H9 (cell line): ENCODE results near the gene RABIF. TPM values are rescaled to one million over a fixed set of nuclear protein-coding genes. Genes with fewer than 3 reads are reported as not detected.

Experiments
- DNase-seq: peaks from one replicate; pipeline ENCODE4 v3.0.0-alpha.2; 2017
- H2AFZ ChIP-seq: one replicate; pipeline ENCODE4 v1.6.1; 2013; ENCODE audit warnings: mild to moderate bottlenecking, low read length, control low read depth, moderate library complexity
- H2AK5ac ChIP-seq: 2 replicates; pipeline ENCODE4 v1.6.1; 2013; ENCODE audit warnings: low read length, control low read depth, mixed read lengths; ENCODE audit not compliant: insufficient read length
- H2BK120ac ChIP-seq: one replicate; pipeline ENCODE4 v1.6.1; 2013; ENCODE audit warnings: low read depth, mild to moderate bottlenecking, low read length, control low read depth, inconsistent platforms; ENCODE audit not compliant: poor library complexity, severe bottlenecking
- H2BK12ac ChIP-seq: 2 replicates; pipeline ENCODE4 v1.6.1; 2013; ENCODE audit warnings: low read length, control low read depth, mixed read lengths, low read depth; ENCODE audit not compliant: insufficient read length
- H2BK15ac ChIP-seq: 2 replicates; pipeline ENCODE4 v1.6.1; 2013; ENCODE audit warnings: low read depth, low read length, control low read depth
- H2BK20ac ChIP-seq: one replicate; pipeline ENCODE4 v1.6.1; 2013; ENCODE audit warnings: low read depth, mild to moderate bottlenecking, low read length, control low read depth, inconsistent platforms; ENCODE audit not compliant: poor library complexity, severe bottlenecking
- H2BK5ac ChIP-seq: 2 replicates; pipeline ENCODE4 v1.6.1; 2013; ENCODE audit warnings: low read length, control low read depth, mixed read lengths; ENCODE audit not compliant: insufficient read length
- H3K14ac ChIP-seq: 2 replicates; pipeline ENCODE4 v1.6.1; 2013; ENCODE audit warnings: low read length, control low read depth; ENCODE audit not compliant: insufficient read depth
- H3K18ac ChIP-seq: 2 replicates; pipeline ENCODE4 v1.6.1; 2013; ENCODE audit warnings: low read depth, mild to moderate bottlenecking, mixed read lengths, low read length, control low read depth; ENCODE audit not compliant: insufficient read length
- H3K23ac ChIP-seq: 2 replicates; pipeline ENCODE4 v1.6.1; 2013; ENCODE audit warnings: low read length, control low read depth, mixed read lengths, low read depth; ENCODE audit not compliant: insufficient read length
- H3K23me2 ChIP-seq: 2 replicates; pipeline ENCODE4 v1.6.1; 2013; ENCODE audit warnings: low read depth, mild to moderate bottlenecking, mixed read lengths, low read length, control low read depth; ENCODE audit not compliant: insufficient read length, poor library complexity, severe bottlenecking
- H3K27ac ChIP-seq: 2 replicates; pipeline ENCODE4 v1.5.1; 2013; ENCODE audit warnings: low read length, control low read depth, mixed read lengths, low read depth; ENCODE audit not compliant: insufficient read length
- H3K27me3 ChIP-seq: 2 replicates; pipeline ENCODE4 v1.6.1; 2013; ENCODE audit warnings: low read length, control low read depth, inconsistent platforms; ENCODE audit not compliant: insufficient read depth
- H3K4ac ChIP-seq: 2 replicates; pipeline ENCODE4 v1.6.1; 2013; ENCODE audit warnings: low read depth, mild to moderate bottlenecking, control low read depth, inconsistent platforms, low read length, moderate library complexity
- H3K4me1 ChIP-seq: 2 replicates; pipeline ENCODE4 v1.6.1; 2013; ENCODE audit warnings: low read length, control low read depth, inconsistent platforms; ENCODE audit not compliant: insufficient read depth
- H3K4me2 ChIP-seq: 2 replicates; pipeline ENCODE4 v1.6.1; 2013; ENCODE audit warnings: low read length, control low read depth, mixed read lengths; ENCODE audit not compliant: insufficient read length, insufficient read depth
- H3K56ac ChIP-seq: 2 replicates; pipeline ENCODE4 v1.6.1; 2013; ENCODE audit warnings: low read depth, mild to moderate bottlenecking, mixed read lengths, low read length, control low read depth; ENCODE audit not compliant: insufficient read length
- H3K79me1 ChIP-seq: 2 replicates; pipeline ENCODE4 v1.6.1; 2013; ENCODE audit warnings: low read depth, mild to moderate bottlenecking, moderate library complexity, low read length, control low read depth, inconsistent platforms; ENCODE audit not compliant: insufficient read depth, poor library complexity, severe bottlenecking
- H3K79me2 ChIP-seq: 2 replicates; pipeline ENCODE4 v1.6.1; 2013; ENCODE audit warnings: low read length, control low read depth, inconsistent platforms; ENCODE audit not compliant: insufficient read depth
- H3K9ac ChIP-seq: 2 replicates; pipeline ENCODE4 v1.6.1; 2013; ENCODE audit warnings: low read length, control low read depth, mixed read lengths; ENCODE audit not compliant: insufficient read length; ENCODE audit errors: extremely low read depth
- H3K9me3 ChIP-seq: one replicate; pipeline ENCODE4 v1.6.1; 2013; ENCODE audit warnings: low read depth, low read length, inconsistent platforms; ENCODE audit not compliant: control insufficient read depth
- H3T11ph ChIP-seq: one replicate; pipeline ENCODE4 v1.6.1; 2013; ENCODE audit warnings: mild to moderate bottlenecking, low read length, control low read depth, inconsistent platforms
- H4K20me1 ChIP-seq: one replicate; pipeline ENCODE4 v1.6.1; 2013; ENCODE audit not compliant: control insufficient read depth, insufficient read length, insufficient read depth
- H4K5ac ChIP-seq: 2 replicates; pipeline ENCODE4 v1.6.1; 2013; ENCODE audit warnings: low read depth, mild to moderate bottlenecking, mixed read lengths, low read length, control low read depth; ENCODE audit not compliant: insufficient read length
- H4K8ac ChIP-seq: replicated peaks from 2 replicates; pipeline ENCODE4 v1.6.1; 2013; ENCODE audit warnings: low read length, control low read depth, mixed read lengths, low read depth; ENCODE audit not compliant: insufficient read length
- H4K91ac ChIP-seq: 2 replicates; pipeline ENCODE4 v1.6.1; 2013; ENCODE audit warnings: low read depth, mild to moderate bottlenecking, moderate library complexity, mixed read lengths, low read length, control low read depth; ENCODE audit not compliant: insufficient read length
- H3K27ac Mint-ChIP-seq, 3 experiments: 2 replicates in 2 of 3; 3 replicates in 1 of 3; pipeline ENCODE4 v1.8.0; 2020 to 2021; ENCODE audit warnings: mixed read lengths in 3 of 3, mild to moderate bottlenecking in 1 of 3, moderate library complexity in 1 of 3
- H3K27me3 Mint-ChIP-seq: 2 replicates; pipeline ENCODE4 v1.8.0; 2021; ENCODE audit warnings: low read depth, mild to moderate bottlenecking, moderate library complexity, mixed read lengths
- H3K36me3 Mint-ChIP-seq, 3 experiments: 2 replicates in 2 of 3; 3 replicates in 1 of 3; pipeline ENCODE4 v1.8.0; 2020 to 2021; ENCODE audit warnings: low read depth in 3 of 3, mixed read lengths in 3 of 3; ENCODE audit not compliant: insufficient read depth in 1 of 3
- H3K4me1 Mint-ChIP-seq, 2 experiments: 2 replicates each; pipeline ENCODE4 v1.8.0; 2020; ENCODE audit warnings: mixed read lengths in 2 of 2
- H3K4me3 Mint-ChIP-seq, 2 experiments: 2 replicates in 1 of 2; 3 replicates in 1 of 2; pipeline ENCODE4 v1.8.0; 2020 to 2021; ENCODE audit warnings: mild to moderate bottlenecking in 2 of 2, mixed read lengths in 2 of 2, moderate library complexity in 1 of 2
- H3K9me3 Mint-ChIP-seq, 2 experiments: 2 replicates in 1 of 2; 3 replicates in 1 of 2; pipeline ENCODE4 v1.8.0; 2020; ENCODE audit warnings: mild to moderate bottlenecking in 2 of 2, mixed read lengths in 2 of 2, moderate library complexity in 1 of 2
- CTCF ChIP-seq: fragments of 200-600 bp; sonication (generic); conservative IDR thresholded peaks from 3 replicates; pipeline ENCODE4 v1.8.0; 2021; ENCODE audit warnings: antibody characterized with exemption, mild to moderate bottlenecking
- WGBS: extraction: QIAGEN DNeasy Blood & Tissue Kit; methylation state at CpG from one replicate; pipeline ENCODE4 v1.1.7; 2013; ENCODE audit warnings: missing lambda C conversion rate, low lambda C conversion rate, mixed read lengths; ENCODE audit not compliant: insufficient read length; ENCODE audit errors: extremely low coverage; 5-methylcytosine and 5-hydroxymethylcytosine counted together
- total RNA-seq: library from RNA; stranded (reverse); gene quantifications from 2 replicates; pipeline ENCODE4 v1.2.1, GENCODE V29; 2021

The RABIF gene
- total RNA-seq, 1 experiment from 2014 or later, result 8.3 TPM

GRCh38 chr1:202888221-202888530 is 773 bp downstream of the RABIF start:
- H3T11ph ChIP-seq, result no peak overlapping the region
- no peak overlapping the region for H3K56ac ChIP-seq
- no peak overlapping the region for H4K91ac ChIP-seq
- H3K79me1 ChIP-seq, result no peaks in the 10 kb centered on the region
- H2AFZ ChIP-seq, result no peak overlapping the region
- H3K4ac ChIP-seq, result no peak overlapping the region
- peak overlapping the region; percentile 80 for H3K9ac ChIP-seq
- peak overlapping the region; percentile 20 for H3K18ac ChIP-seq
- no peak overlapping the region for H2AK5ac ChIP-seq
- no peaks in the 10 kb centered on the region; the same call in 1 of the 2 replicates for H3K4me1 ChIP-seq
- Mint-ChIP-seq H3K36me3 (peaks cover 2 to 15% (median 15%) of the 10 kb centered on the region in 3 experiments; a peak in 5 of 7 replicates), H3K4me1 (peaks cover 21 to 24% of the 10 kb centered on the region in 2 experiments), H3K9me3 (no peaks in the 10 kb centered on the region), H3K27ac (peak overlapping the region; percentile 94 to 97 (median 95); a peak in 6 of 7 replicates), H3K4me3 (peak overlapping the region; percentile 90 to 96), H3K27me3 (no peaks in the 10 kb centered on the region)
- no peak overlapping the region for H2BK12ac ChIP-seq
- peak overlapping the region; percentile 72 for H3K4me2 ChIP-seq
- H3K14ac ChIP-seq, result peak overlapping the region; percentile 78; the same call in 1 of the 2 replicates
- H2BK120ac ChIP-seq, result no peak overlapping the region
- H2BK5ac ChIP-seq, result no peak overlapping the region
- H3K79me2 ChIP-seq, result no peaks in the 10 kb centered on the region
- no peaks in the 10 kb centered on the region for H3K9me3 ChIP-seq
- no peak for DNase-seq
- no peak overlapping the region for H3K23ac ChIP-seq
- H4K5ac ChIP-seq, result no peak overlapping the region
- H2BK15ac ChIP-seq, result no peak overlapping the region
- H2BK20ac ChIP-seq, result no peak overlapping the region
- no peak for TF ChIP-seq CTCF
- no peak overlapping the region for H4K8ac ChIP-seq
- H3K27me3 ChIP-seq, result no peaks in the 10 kb centered on the region
- H3K23me2 ChIP-seq, result no peaks in the 10 kb centered on the region
- WGBS, result no CpG with 5 or more reads among the region's 10 CpGs
- no peaks in the 10 kb centered on the region for H4K20me1 ChIP-seq
- H3K27ac ChIP-seq, result no peak overlapping the region
